K562 (cell line): Measurements from ENCODE around the gene STT3A. TPM values are rescaled to one million over a fixed set of nuclear protein-coding genes. Genes with fewer than 3 reads are reported as not detected.

Experiments
- CAMTA2 ChIP-seq: fragments of 250-450 bp; sonication (Bioruptor Pico); conservative IDR thresholded peaks from 2 replicates; pipeline ENCODE4 v1.5.1; 2022
- CCNT2 ChIP-seq: IDR thresholded peaks from 2 replicates; pipeline ENCODE4 v1.6.1; 2011; ENCODE audit warnings: borderline replicate concordance, low read depth, mild to moderate bottlenecking, moderate library complexity, mixed read lengths, low read length; ENCODE audit not compliant: insufficient read length; ENCODE audit errors: extremely low read depth
- CHCHD3 ChIP-seq: fragments of 250-450 bp; sonication (Bioruptor Pico); IDR thresholded peaks from 2 replicates; pipeline ENCODE4 v2.1.2; 2022; ENCODE audit warnings: mild to moderate bottlenecking
- CHD4 ChIP-seq: fragments of 200-600 bp; sonication (generic); IDR thresholded peaks from 3 replicates; pipeline ENCODE4 v1.6.1; 2012; ENCODE audit warnings: low read depth, mild to moderate bottlenecking, mixed read lengths, low read length, inconsistent platforms; ENCODE audit not compliant: insufficient read depth, insufficient replicate concordance, poor library complexity, severe bottlenecking
- GABPB1 ChIP-seq: sonication (generic); formaldehyde crosslinking; IDR thresholded peaks from 2 replicates; pipeline ENCODE4 v1.8.0; 2022; ENCODE audit warnings: mild to moderate bottlenecking, missing genetic modification reagents
- GABPB2 ChIP-seq: fragments of 250-450 bp; sonication (Bioruptor Pico); conservative IDR thresholded peaks from 2 replicates; pipeline ENCODE4 v1.5.1; 2021; ENCODE audit warnings: mild to moderate bottlenecking
- MAZ ChIP-seq, 2 experiments: fragments of 450-650 bp in 1 of 2; sonication (generic) in 1 of 2; formaldehyde crosslinking; IDR thresholded peaks in 1 of 2; conservative IDR thresholded peaks in 1 of 2; 2 replicates each; pipeline versions ENCODE4 v1.4.0 to v1.5.0; 2020; ENCODE audit warnings: mild to moderate bottlenecking in 1 of 2, missing genetic modification reagents in 1 of 2
- PML ChIP-seq: IDR thresholded peaks from 2 replicates; pipeline ENCODE4 v1.6.1; 2012; ENCODE audit warnings: low read length, inconsistent platforms
- POLR3A ChIP-seq: IDR thresholded peaks from 2 replicates; pipeline ENCODE4 v1.6.1; 2011; ENCODE audit warnings: borderline replicate concordance, mild to moderate bottlenecking, moderate library complexity; ENCODE audit not compliant: insufficient read length, insufficient read depth; ENCODE audit errors: extremely low read depth
- RBFOX2 ChIP-seq: fragments of 200-400 bp; formaldehyde crosslinking; IDR thresholded peaks from 2 replicates; pipeline ENCODE4 v1.6.1; 2017; ENCODE audit warnings: low read depth, mild to moderate bottlenecking, low read length, moderate library complexity
- SREBF2 ChIP-seq: sonication (generic); formaldehyde crosslinking; IDR thresholded peaks from 2 replicates; pipeline ENCODE4 v1.4.0; 2020; ENCODE audit warnings: mild to moderate bottlenecking, missing genetic modification reagents
- STAT5B ChIP-seq: fragments of 250-450 bp; sonication (Bioruptor Pico); IDR thresholded peaks from 2 replicates; pipeline ENCODE4 v1.8.0; 2021; ENCODE audit warnings: mild to moderate bottlenecking, inconsistent platforms
- TBP ChIP-seq: optimal IDR thresholded peaks from 2 replicates; pipeline ENCODE3; 2011; ENCODE audit warnings: low read depth, low read length, improper control_type of control experiment
- THRAP3 ChIP-seq: fragments of 450-650 bp; IDR thresholded peaks from 2 replicates; pipeline ENCODE4 v1.6.1; 2016; ENCODE audit warnings: mild to moderate bottlenecking, inconsistent platforms, borderline replicate concordance
- XRCC3 ChIP-seq: fragments of 450-650 bp; IDR thresholded peaks from 2 replicates; pipeline ENCODE4 v1.6.1; 2017; ENCODE audit warnings: mild to moderate bottlenecking, moderate library complexity
- ZNF140 ChIP-seq: fragments of 250-450 bp; sonication (Bioruptor Pico); IDR thresholded peaks from 2 replicates; pipeline ENCODE4 v1.8.0; 2021; ENCODE audit warnings: moderate library complexity, mild to moderate bottlenecking, inconsistent platforms
- ZNF507 ChIP-seq: conservative IDR thresholded peaks from 2 replicates; pipeline ENCODE4 v1.6.1; 2017; ENCODE audit warnings: missing genetic modification characterization, missing compliant biosample characterization
- ZNF583 ChIP-seq: fragments of 250-450 bp; sonication (Bioruptor Pico); IDR thresholded peaks from 2 replicates; pipeline ENCODE4 v1.4.0; 2020
- ZZZ3 ChIP-seq: fragments of 450-650 bp; IDR thresholded peaks from 2 replicates; pipeline ENCODE4 v1.6.1; 2016; ENCODE audit warnings: antibody characterized with exemption, mild to moderate bottlenecking, moderate library complexity
- polyA plus RNA-seq, 8 experiments: library from polyadenylated mRNA; depleted of rRNA in 4 of 8; stranded (reverse) in 5 of 8; unstranded in 3 of 8; fragments of >200 nt; fragmentation: Nextera tagmentation in 2 of 8; fragmentation: Illumina TruSeq in 1 of 8; extraction: Ambion mirVana in 2 of 8; extraction: Trizol in 1 of 8; gene quantifications; 2 replicates each; pipeline versions ENCODE4 v1.2.1 to v1.2.3, GENCODE V29; 2011 to 2014; ENCODE audit warnings: inconsistent platforms in 1 of 8, missing spikeins in 1 of 8
- total RNA-seq, 7 experiments: library from RNA; depleted of rRNA in 6 of 7; stranded (reverse); fragments of >200 nt in 6 of 7; fragmentation: Illumina TruSeq in 2 of 7; extraction: Trizol in 2 of 7; gene quantifications; 2 replicates each; pipeline versions ENCODE4 v1.2.1 to v1.2.3, GENCODE V29; 2011 to 2021; ENCODE audit warnings: low replicate concordance in 1 of 7
- TF ChIP-seq, protein P1 (sequence below): fragments of 450-650 bp; IDR thresholded peaks from 2 replicates; pipeline ENCODE4 v1.6.1; 2016
- TF ChIP-seq, protein P2 (sequence below), 2 experiments: fragments of 150-350 bp in 1 of 2; IDR thresholded peaks; 2 replicates each; pipeline ENCODE4 v1.6.1; 2012 to 2016; ENCODE audit warnings: low read depth in 2 of 2, low read length in 2 of 2, mild to moderate bottlenecking in 1 of 2, moderate library complexity in 1 of 2

The STT3A gene
- total and polyA plus RNA-seq, 9 of the 15 experiments (the other 6 are each of a cell fraction or from before 2014, with no cell fraction given) = 70.7 to 330 (median 192) TPM

DNA sequence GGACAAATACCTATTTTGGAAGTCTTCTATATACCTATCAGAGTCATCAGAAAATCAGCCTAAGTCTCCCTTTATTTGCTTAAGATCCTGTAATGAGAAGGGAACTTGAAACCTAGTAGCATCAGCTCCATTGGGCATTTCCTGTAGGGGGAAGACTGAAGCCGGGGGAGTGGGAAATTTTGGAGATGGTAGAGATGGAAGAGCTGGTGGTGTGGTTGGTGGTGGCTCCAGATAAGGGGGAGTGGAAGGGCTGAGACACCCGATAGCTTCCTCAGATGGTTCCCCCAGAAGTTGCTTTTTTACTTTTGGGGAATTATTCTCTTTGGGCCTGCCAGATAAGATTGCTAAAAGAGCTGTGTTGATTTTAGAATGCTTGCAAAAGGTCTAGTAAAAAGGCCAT is 39.7 kb upstream of the STT3A start (continued):
- TF ChIP-seq CHCHD3 = no peak
- TF ChIP-seq ZZZ3 = no peak
- TF ChIP-seq CCNT2 = peak; percentile 88
- TF ChIP-seq MAZ (CRISPR knock-in tag; conservative IDR thresholded peaks at IDR 0.05 in 1 of 2, IDR thresholded peaks at IDR 0.05 in 1 of 2) = 0 out of 4 replicates have a peak, but pooled peaks of 1 of the 2 experiments have one; percentile 61
- no peak for TF ChIP-seq ZNF507 (tag)
- no peak for TF ChIP-seq CHD4
- no peak for TF ChIP-seq SREBF2 (CRISPR knock-in tag)
- peak; percentile 96 for TF ChIP-seq PML
- peak; percentile 18; the same call in 1 of the 2 replicates for TF ChIP-seq GABPB1 (CRISPR knock-in tag)
- TF ChIP-seq POLR3A = no peak
- TF ChIP-seq XRCC3 = no peak
- TF ChIP-seq, protein P1, sequence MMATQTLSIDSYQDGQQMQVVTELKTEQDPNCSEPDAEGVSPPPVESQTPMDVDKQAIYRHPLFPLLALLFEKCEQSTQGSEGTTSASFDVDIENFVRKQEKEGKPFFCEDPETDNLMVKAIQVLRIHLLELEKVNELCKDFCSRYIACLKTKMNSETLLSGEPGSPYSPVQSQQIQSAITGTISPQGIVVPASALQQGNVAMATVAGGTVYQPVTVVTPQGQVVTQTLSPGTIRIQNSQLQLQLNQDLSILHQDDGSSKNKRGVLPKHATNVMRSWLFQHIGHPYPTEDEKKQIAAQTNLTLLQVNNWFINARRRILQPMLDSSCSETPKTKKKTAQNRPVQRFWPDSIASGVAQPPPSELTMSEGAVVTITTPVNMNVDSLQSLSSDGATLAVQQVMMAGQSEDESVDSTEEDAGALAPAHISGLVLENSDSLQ = no peak
- no peak for TF ChIP-seq RBFOX2
- TF ChIP-seq, protein P2, sequence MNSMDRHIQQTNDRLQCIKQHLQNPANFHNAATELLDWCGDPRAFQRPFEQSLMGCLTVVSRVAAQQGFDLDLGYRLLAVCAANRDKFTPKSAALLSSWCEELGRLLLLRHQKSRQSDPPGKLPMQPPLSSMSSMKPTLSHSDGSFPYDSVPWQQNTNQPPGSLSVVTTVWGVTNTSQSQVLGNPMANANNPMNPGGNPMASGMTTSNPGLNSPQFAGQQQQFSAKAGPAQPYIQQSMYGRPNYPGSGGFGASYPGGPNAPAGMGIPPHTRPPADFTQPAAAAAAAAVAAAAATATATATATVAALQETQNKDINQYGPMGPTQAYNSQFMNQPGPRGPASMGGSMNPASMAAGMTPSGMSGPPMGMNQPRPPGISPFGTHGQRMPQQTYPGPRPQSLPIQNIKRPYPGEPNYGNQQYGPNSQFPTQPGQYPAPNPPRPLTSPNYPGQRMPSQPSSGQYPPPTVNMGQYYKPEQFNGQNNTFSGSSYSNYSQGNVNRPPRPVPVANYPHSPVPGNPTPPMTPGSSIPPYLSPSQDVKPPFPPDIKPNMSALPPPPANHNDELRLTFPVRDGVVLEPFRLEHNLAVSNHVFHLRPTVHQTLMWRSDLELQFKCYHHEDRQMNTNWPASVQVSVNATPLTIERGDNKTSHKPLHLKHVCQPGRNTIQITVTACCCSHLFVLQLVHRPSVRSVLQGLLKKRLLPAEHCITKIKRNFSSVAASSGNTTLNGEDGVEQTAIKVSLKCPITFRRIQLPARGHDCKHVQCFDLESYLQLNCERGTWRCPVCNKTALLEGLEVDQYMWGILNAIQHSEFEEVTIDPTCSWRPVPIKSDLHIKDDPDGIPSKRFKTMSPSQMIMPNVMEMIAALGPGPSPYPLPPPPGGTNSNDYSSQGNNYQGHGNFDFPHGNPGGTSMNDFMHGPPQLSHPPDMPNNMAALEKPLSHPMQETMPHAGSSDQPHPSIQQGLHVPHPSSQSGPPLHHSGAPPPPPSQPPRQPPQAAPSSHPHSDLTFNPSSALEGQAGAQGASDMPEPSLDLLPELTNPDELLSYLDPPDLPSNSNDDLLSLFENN (IDR thresholded peaks at IDR 0.05; ENCODE audit: low read depth in 2 of 2, low read length in 2 of 2) = peak in 1 of 2 experiments; percentile 97; a peak in 2 of 4 replicates
- no peak for TF ChIP-seq ZNF583 (CRISPR knock-in tag)
- no peak for TF ChIP-seq TBP
- no peak for TF ChIP-seq THRAP3
- TF ChIP-seq GABPB2 (CRISPR knock-in tag) = no peak
- TF ChIP-seq STAT5B = no peak
- TF ChIP-seq ZNF140 = no peak
- TF ChIP-seq CAMTA2 (CRISPR knock-in tag) = no peak
